ENCODE results near the gene LHX2.

DNA sequence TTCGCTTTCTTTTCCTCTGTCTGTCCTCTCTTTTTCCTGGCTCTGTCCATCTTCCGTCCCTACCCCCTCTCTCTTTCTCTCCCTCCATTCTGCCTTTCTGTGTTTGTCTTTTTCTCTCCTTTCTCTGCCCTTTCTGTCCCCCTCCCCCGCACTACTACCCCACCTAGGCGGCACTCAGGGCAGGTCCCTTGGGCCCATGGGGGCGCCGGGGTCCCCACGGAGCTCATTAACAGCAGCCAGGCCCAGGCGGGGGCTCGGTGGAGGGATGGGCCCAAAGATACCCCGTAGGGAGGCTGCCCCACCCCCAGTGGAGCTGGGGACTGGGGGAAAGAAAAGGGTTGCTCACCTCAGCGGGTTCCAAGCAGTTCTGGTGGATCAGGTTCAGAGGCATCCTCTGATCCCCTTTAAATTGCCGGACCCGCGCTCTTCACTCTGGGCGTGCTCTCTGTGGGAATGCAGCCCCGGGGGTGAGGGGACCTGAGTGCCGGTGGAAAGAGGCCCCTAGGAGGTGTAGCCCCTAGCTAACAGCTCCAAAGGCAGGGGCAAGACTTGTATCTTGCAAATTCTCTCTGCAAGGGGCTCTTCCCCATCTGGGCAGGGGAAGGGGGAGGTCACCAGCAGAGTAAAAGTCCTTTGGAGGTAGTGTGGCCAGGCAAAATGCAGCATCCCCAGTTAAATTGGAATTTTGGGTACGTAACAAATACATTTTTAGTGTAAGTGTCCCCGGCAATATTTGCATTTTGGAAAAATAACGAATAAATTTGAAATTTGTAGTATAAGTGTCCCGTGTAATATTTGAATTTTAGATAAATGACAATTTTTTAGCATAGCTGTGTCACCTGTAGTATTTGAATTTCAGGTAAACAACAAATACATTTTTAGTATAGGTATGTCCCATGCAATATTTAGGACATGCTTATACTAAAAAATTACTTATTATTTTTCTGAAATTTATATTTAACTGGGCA is 7.4 kb downstream of the LHX2 start:
- TF ChIP-seq, protein P1, sequence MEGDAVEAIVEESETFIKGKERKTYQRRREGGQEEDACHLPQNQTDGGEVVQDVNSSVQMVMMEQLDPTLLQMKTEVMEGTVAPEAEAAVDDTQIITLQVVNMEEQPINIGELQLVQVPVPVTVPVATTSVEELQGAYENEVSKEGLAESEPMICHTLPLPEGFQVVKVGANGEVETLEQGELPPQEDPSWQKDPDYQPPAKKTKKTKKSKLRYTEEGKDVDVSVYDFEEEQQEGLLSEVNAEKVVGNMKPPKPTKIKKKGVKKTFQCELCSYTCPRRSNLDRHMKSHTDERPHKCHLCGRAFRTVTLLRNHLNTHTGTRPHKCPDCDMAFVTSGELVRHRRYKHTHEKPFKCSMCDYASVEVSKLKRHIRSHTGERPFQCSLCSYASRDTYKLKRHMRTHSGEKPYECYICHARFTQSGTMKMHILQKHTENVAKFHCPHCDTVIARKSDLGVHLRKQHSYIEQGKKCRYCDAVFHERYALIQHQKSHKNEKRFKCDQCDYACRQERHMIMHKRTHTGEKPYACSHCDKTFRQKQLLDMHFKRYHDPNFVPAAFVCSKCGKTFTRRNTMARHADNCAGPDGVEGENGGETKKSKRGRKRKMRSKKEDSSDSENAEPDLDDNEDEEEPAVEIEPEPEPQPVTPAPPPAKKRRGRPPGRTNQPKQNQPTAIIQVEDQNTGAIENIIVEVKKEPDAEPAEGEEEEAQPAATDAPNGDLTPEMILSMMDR (IDR thresholded peaks at IDR 0.05) = no peak
- TF ChIP-seq POLR2A (IDR thresholded peaks at IDR 0.05) = no peak
